LNCaP clone FGC (cell line): ENCODE measurements around the gene OSGIN1.

Experiments used
- DNase-seq: peaks from one replicate; pipeline ENCODE4 v3.0.0-alpha.2; 2011; ENCODE audit warnings: low read depth
- H3K4me3 ChIP-seq: 2 replicates; pipeline ENCODE4 v1.5.1; 2011; ENCODE audit warnings: mild to moderate bottlenecking, low read depth, low read length, control low read depth
- CTCF ChIP-seq: IDR thresholded peaks from 2 replicates; pipeline ENCODE4 v1.5.1; 2012; ENCODE audit warnings: mild to moderate bottlenecking; ENCODE audit not compliant: control insufficient read depth, insufficient read depth; ENCODE audit errors: extremely low read depth

OSGIN1 gene

GRCh38 chr16:83967091-83967490, 14.1 kb downstream of the OSGIN1 start:
- DNase-seq, result no peak
- H3K4me3 ChIP-seq, result no peak overlapping the region
- no peak for TF ChIP-seq CTCF

DNA sequence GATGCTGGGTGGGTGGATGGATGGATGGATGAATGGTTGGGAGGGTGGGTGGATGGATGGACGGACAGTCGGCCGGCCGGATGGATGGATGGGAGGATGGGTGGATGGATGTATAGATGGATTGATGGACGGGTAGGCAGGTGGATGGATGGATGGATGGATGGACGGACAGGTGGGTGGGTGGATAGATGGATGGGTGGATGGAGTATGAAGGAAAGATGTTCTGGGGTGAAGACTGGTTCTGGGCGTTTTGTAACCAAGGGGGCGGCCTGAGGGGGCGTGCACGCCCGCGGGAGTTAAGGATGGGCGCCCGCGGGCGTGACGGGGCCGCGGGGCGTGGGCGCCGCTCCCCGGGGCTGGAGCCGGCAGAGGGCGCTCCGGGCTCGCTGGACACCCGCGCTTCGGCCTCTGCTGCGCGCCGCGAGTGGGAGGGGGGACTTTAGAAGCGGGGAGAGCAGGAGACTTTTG, 14.8 kb downstream of the OSGIN1 start, which contains the start of gene NECAB2:
NECAB2 (plus strand) TSS at position 407 of the 468 bp plus-strand sequence. CDS start 405 bp downstream, outside the sequence.
- peak within 1 kb of the TSS; percentile 23; the same call in 1 of the 2 replicates for H3K4me3 ChIP-seq
- DNase-seq, result no peak

DNA sequence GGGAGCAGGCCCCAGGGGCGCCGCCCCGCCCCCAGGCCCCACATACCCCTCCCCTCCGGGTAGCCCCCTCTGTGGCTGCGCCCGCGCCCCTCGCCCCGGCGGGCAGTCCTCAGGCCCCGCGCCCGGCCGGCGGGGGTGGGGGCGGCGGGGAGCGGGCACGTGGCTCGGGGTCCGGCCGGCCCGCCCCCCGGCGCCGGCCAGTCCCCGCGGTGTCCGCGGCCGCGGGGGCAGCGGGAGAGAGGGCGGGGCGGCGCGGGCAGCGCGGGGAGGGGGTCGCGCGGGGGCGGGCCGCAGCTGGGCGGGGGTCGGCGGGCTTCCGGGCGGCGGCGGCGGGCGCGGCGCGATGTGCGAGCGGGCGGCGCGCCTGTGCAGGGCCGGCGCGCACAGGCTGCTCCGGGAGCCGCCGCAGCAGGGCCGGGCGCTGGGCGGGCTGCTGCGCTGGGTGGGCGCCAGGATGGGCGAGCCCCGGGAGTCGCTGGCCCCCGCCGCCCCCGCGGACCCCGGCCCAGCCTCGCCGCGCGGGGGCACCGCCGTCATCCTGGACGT, 15.3 kb downstream of the OSGIN1 start:
- no peak for TF ChIP-seq CTCF
- H3K4me3 ChIP-seq, result peak overlapping the region; percentile 23; the same call in 1 of the 2 replicates
- DNase-seq, result no peak

More for the DNA sequence above, 14.8 kb downstream of the OSGIN1 start, which contains the start of gene NECAB2:
- TF ChIP-seq CTCF, result peak; percentile 81

DNA sequence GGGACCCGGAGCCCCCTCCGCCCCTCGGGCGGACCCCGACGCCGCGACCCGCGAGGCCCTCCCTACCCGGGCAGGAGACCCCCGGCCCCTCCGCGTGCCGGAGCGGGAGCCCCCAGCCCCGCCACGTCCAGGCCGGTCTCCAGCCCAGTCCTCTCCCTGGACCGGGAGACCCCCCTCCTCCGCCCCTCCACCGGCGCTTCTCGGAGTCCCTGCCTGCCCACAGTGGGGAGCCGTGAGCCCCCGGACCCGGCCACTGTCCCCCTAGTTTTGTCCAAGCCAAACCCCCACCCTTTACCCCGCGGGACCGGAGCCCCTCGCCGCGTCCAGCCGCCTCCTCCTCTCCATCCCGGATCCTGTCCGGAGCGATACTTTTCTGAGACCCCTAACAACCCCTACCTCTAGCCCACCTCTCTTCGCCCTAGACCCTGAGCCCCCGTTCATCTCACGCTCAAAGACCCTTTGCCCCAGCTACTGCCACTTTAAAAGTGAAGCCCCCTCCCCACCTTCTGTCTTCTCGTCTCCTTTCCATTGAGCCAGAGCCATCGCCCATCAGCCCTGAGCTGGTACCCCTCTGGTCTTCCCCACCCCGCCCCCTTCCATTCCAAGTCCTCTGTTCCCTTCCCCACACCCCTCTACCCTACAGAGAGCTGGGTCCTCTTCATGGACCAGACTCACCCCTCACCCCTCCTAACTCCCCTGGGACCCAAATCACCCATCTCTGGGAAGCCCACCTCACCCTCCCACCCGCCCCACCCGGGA, 16.0 kb downstream of the OSGIN1 start:
- H3K4me3 ChIP-seq, result no peak overlapping the region
- DNase-seq, result no peak
- TF ChIP-seq CTCF, result no peak

DNA sequence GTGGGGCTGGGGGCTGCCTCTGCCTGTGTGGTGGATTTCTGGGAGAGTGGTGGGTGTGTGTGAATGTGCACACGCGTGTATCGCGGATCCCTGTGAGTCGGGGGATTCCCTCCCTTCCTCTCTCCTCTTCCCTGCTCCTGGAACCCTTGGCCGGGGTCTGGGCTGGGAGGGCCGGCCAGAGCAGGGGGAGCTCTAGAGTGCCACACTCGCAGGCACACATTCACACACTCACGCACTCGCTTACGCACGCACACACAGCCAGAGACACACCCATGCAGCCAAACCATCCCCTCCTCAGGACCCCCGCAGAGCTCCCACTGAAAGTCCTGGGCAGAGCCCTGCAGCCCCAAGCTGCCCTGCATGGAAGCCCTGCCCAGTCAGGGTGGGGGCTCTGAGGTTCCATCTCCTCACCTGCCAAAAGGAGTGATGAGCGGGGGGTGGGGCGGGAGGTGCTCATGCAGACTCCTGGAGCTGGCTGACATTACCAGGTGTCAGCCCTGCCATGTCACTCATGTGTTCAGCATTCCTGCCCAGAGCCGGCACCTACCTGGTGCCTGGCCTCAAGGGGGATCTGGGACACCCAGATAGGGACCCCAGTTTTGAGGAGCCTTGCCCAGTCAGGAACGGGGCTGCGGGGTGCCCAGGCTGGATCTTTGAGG, 16.9 kb downstream of the OSGIN1 start:
- H3K4me3 ChIP-seq, result no peak overlapping the region
- TF ChIP-seq CTCF, result no peak
- no peak for DNase-seq

- no peak overlapping the region for H3K4me3 ChIP-seq
- no peak for DNase-seq
- no peak for TF ChIP-seq CTCF
Observed at GRCh38 chr16:83970430-83970815, 17.4 kb downstream of the OSGIN1 start.
